ENCODE measurements around the gene CSNK1E.
"Not testable (repeated sequence)": the region's sequence is repeated elsewhere in the genome, so short reads cannot be mapped to it uniquely, and the experiment has no call there.

The CSNK1E gene

GRCh38 chr22:38317122-38317994 is at the start of gene CSNK1E:
Gene CSNK1E (minus strand): TSS chr22:38317433. CDS start chr22:38314157, 3,276 bp downstream.
- no peak for FAIRE-seq

GRCh38 chr22:38365829-38366228 is 48.6 kb upstream of the CSNK1E start:
- FAIRE-seq: not testable (repeated sequence)

- not testable (repeated sequence) for FAIRE-seq
Measured at GRCh38 chr22:38365174-38365573, 47.9 kb upstream of the CSNK1E start.

- not testable (repeated sequence) for FAIRE-seq
Measured at GRCh38 chr22:38360560-38360959, 43.3 kb upstream of the CSNK1E start.

- not testable (repeated sequence) for FAIRE-seq
Measured at GRCh38 chr22:38359817-38360216, 42.6 kb upstream of the CSNK1E start.

- not testable (repeated sequence) for FAIRE-seq
Measured at GRCh38 chr22:38357971-38358370, 40.7 kb upstream of the CSNK1E start.

GRCh38 chr22:38355275-38355674 is 38.0 kb upstream of the CSNK1E start:
- no peak for FAIRE-seq

- FAIRE-seq: no peak
Measured at GRCh38 chr22:38353701-38354100, 36.5 kb upstream of the CSNK1E start.

- FAIRE-seq: no peak
Measured at GRCh38 chr22:38353142-38353629, 36.0 kb upstream of the CSNK1E start.

- FAIRE-seq: no peak
Measured at GRCh38 chr22:38352436-38352835, 35.2 kb upstream of the CSNK1E start.

- FAIRE-seq: no peak
Measured at GRCh38 chr22:38350444-38351359, 33.5 kb upstream of the CSNK1E start.

GRCh38 chr22:38348751-38349496 is 31.7 kb upstream of the CSNK1E start:
- no peak for FAIRE-seq

- no peak for FAIRE-seq
Measured at GRCh38 chr22:38347944-38348750, 30.9 kb upstream of the CSNK1E start.

- FAIRE-seq: no peak
Measured at GRCh38 chr22:38347181-38347943, 30.1 kb upstream of the CSNK1E start.

- FAIRE-seq: no peak
Measured at GRCh38 chr22:38346506-38346905, 29.3 kb upstream of the CSNK1E start.

GRCh38 chr22:38345782-38346181 is 28.5 kb upstream of the CSNK1E start:
- FAIRE-seq: no peak

GRCh38 chr22:38339893-38340292 is 22.7 kb upstream of the CSNK1E start:
- not testable (repeated sequence) for FAIRE-seq

GRCh38 chr22:38338772-38339379 is 21.6 kb upstream of the CSNK1E start:
- FAIRE-seq: no peak

- no peak for FAIRE-seq
Measured at GRCh38 chr22:38336699-38337098, 19.5 kb upstream of the CSNK1E start.

- FAIRE-seq: no peak
Measured at GRCh38 chr22:38335077-38335476, 17.8 kb upstream of the CSNK1E start.

Data from G401.6 (cell line).